Smooth muscle cell of the pulmonary artery (primary cell): ENCODE data around the gene DCC. TPM values are rescaled to one million over a fixed set of nuclear protein-coding genes. Genes with fewer than 3 reads are reported as not detected.

Source experiments
- total RNA-seq: library from RNA; depleted of rRNA; stranded (reverse); fragments of >200 nt; gene quantifications from 2 replicates; pipeline ENCODE4 v1.2.3, GENCODE V29; 2014

The DCC gene
- 0.20 TPM in 1 of 2 replicates, not detected in the other for total RNA-seq

GRCh38 chr18:52339891-52340371 lies at the start of gene DCC:
Gene DCC (plus strand): TSS chr18:52340197. CDS start chr18:52340788, 591 bp downstream.

